ENCODE data around the gene CHD5.

The CHD5 gene

GRCh38 chr1:6152181-6152580 is 27.9 kb downstream of the CHD5 start:
- no peak overlapping the region for H3K4me3 ChIP-seq (ENCODE audit: low read depth, low read length)
- TF ChIP-seq MAX (IDR thresholded peaks at IDR 0.05; ENCODE audit: low read depth, low read length) (no peak), CTCF (IDR thresholded peaks at IDR 0.05; ENCODE audit: low read depth, low read length) (no peak), POLR2A (IDR thresholded peaks at IDR 0.05; ENCODE audit: extremely low read depth, insufficient read length) (no peak), MYC (IDR thresholded peaks at IDR 0.05; ENCODE audit: low read depth, low read length) (no peak)
- DNase-seq (ENCODE audit: low read depth): no peak

GRCh38 chr1:6151291-6151822 is 28.8 kb downstream of the CHD5 start:
- TF ChIP-seq MAX (IDR thresholded peaks at IDR 0.05; ENCODE audit: low read depth, low read length) (no peak), POLR2A (IDR thresholded peaks at IDR 0.05; ENCODE audit: extremely low read depth, insufficient read length) (no peak), MYC (IDR thresholded peaks at IDR 0.05; ENCODE audit: low read depth, low read length) (no peak), CTCF (IDR thresholded peaks at IDR 0.05; ENCODE audit: low read depth, low read length) (no peak)
- no peak overlapping the region for H3K4me3 ChIP-seq (ENCODE audit: low read depth, low read length)
- DNase-seq (ENCODE audit: low read depth): no peak

GRCh38 chr1:6150006-6150938 is 29.8 kb downstream of the CHD5 start:
- DNase-seq (ENCODE audit: low read depth): no peak

GRCh38 chr1:6149597-6149996 is 30.5 kb downstream of the CHD5 start:
- no peak for DNase-seq (ENCODE audit: low read depth)
- H3K4me3 ChIP-seq (ENCODE audit: low read depth, low read length): no peak overlapping the region
- no peak for TF ChIP-seq POLR2A (IDR thresholded peaks at IDR 0.05; ENCODE audit: extremely low read depth, insufficient read length)
- no peak for TF ChIP-seq MYC (IDR thresholded peaks at IDR 0.05; ENCODE audit: low read depth, low read length)
- TF ChIP-seq CTCF (IDR thresholded peaks at IDR 0.05; ENCODE audit: low read depth, low read length): no peak
- TF ChIP-seq MAX (IDR thresholded peaks at IDR 0.05; ENCODE audit: low read depth, low read length): no peak

More at GRCh38 chr1:6150006-6150938, 29.8 kb downstream of the CHD5 start:
- TF ChIP-seq MAX (IDR thresholded peaks at IDR 0.05; ENCODE audit: low read depth, low read length) (no peak), MYC (IDR thresholded peaks at IDR 0.05; ENCODE audit: low read depth, low read length) (no peak), CTCF (IDR thresholded peaks at IDR 0.05; ENCODE audit: low read depth, low read length) (no peak), POLR2A (IDR thresholded peaks at IDR 0.05; ENCODE audit: extremely low read depth, insufficient read length) (no peak)
- no peak overlapping the region for H3K4me3 ChIP-seq (ENCODE audit: low read depth, low read length)

GRCh38 chr1:6148497-6149241 is 31.5 kb downstream of the CHD5 start:
- no peak overlapping the region for H3K4me3 ChIP-seq (ENCODE audit: low read depth, low read length)
- TF ChIP-seq MYC (IDR thresholded peaks at IDR 0.05; ENCODE audit: low read depth, low read length): no peak
- TF ChIP-seq MAX (IDR thresholded peaks at IDR 0.05; ENCODE audit: low read depth, low read length): no peak
- no peak for TF ChIP-seq CTCF (IDR thresholded peaks at IDR 0.05; ENCODE audit: low read depth, low read length)
- TF ChIP-seq POLR2A (IDR thresholded peaks at IDR 0.05; ENCODE audit: extremely low read depth, insufficient read length): no peak
- DNase-seq (ENCODE audit: low read depth): no peak
